Measurements from ENCODE around the gene BTBD7.

The BTBD7 gene

DNA sequence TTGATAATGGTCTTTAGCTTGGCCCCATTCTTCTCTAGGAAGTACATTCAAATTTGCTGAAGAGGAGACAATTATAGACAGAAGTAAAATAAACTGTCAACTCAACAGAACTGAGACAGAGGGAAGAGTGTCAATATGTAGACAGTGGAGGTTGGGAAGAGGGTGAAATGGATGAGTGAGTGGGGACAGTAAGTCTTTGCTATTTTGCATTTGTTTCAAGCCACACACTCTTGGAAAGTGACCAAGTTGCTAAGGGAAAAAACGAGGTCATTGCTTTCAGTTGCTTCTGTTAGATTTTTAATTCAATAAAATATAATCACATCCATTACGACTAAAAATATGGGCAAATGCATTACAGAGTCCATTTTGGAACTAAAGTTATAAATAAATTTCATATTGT, 47.8 kb downstream of the BTBD7 start:
- TF ChIP-seq, protein P1, sequence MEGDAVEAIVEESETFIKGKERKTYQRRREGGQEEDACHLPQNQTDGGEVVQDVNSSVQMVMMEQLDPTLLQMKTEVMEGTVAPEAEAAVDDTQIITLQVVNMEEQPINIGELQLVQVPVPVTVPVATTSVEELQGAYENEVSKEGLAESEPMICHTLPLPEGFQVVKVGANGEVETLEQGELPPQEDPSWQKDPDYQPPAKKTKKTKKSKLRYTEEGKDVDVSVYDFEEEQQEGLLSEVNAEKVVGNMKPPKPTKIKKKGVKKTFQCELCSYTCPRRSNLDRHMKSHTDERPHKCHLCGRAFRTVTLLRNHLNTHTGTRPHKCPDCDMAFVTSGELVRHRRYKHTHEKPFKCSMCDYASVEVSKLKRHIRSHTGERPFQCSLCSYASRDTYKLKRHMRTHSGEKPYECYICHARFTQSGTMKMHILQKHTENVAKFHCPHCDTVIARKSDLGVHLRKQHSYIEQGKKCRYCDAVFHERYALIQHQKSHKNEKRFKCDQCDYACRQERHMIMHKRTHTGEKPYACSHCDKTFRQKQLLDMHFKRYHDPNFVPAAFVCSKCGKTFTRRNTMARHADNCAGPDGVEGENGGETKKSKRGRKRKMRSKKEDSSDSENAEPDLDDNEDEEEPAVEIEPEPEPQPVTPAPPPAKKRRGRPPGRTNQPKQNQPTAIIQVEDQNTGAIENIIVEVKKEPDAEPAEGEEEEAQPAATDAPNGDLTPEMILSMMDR (IDR thresholded peaks at IDR 0.05; ENCODE audit: low read depth, low read length): no peak
- DNase-seq (ENCODE audit: extremely low read depth, low read depth): no peak

DNA sequence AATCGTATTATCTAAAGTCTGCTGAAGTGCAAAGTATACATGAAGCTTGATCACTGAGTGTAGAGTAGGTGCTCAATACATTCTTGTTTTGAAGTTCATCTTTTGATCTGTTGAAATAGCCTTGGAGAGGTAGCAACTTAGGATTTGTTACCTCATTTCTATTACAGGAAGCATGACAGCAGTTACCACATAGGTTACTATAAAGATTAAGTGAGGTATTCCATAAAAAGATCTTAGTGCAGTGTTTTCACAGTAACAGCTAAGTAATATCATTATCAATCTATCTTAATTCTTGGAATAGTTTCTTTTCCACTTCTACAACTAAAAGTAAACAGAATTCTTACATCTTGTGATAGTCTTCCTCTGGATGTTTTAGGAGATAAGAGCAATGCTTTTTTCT, 50.9 kb downstream of the BTBD7 start:
- DNase-seq (ENCODE audit: extremely low read depth, low read depth): no peak
- TF ChIP-seq, protein P1 (IDR thresholded peaks at IDR 0.05; ENCODE audit: low read depth, low read length): no peak

DNA sequence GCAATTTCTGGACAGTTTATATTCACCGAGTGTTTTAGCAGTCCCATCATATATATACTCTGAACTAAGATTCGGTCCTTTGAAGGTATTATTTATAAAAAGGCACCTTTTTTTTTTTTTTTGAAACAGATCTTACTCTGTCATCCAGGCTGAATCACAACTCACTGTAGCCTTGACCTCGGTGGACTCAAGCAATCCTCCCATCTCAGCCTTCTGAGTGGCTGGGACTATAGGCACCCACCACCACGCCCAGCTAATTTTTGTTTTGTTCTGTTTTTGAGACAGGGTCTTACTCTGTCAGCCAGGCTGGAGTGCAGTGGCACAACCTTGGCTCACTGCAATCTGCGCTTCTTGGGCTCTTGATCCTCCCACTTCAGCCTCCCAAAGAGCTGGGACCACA, 52.1 kb downstream of the BTBD7 start:
- TF ChIP-seq, protein P1 (IDR thresholded peaks at IDR 0.05; ENCODE audit: low read depth, low read length): no peak
- DNase-seq (ENCODE audit: extremely low read depth, low read depth): no peak

DNA sequence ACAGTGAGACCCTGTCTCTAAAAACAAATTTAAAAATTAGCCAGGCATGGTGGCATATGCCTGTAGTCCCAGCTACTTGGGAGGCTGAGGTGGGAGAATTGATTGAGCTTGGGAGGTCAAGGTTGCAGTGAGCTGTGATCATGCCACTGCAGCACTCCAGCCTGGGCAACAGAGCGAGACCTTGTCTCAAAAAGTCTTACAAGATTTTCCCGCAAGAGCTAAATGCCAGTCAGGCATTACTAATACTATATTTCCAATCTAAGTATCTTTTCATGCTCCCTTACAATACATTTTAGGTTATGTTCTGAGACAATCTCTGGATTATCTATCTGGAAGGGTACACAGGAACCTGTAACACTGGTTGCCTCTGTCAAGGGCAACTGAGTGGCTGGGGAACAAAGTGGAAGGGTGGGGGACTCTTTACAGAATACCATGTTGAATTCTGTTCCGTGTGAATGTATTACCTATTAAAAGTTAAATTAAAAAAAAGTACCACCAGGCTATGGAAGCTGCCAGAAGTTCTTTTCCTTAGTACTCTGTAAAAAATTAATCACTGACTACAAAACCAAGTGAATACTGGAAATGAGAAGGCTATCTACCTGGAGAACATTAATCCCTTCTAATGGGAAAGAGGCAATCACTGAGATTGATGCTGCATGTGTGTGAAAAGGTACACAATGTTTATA, 56.7 kb downstream of the BTBD7 start:
- no peak for DNase-seq (ENCODE audit: extremely low read depth, low read depth)
- TF ChIP-seq, protein P1 (IDR thresholded peaks at IDR 0.05; ENCODE audit: low read depth, low read length): no peak

DNA sequence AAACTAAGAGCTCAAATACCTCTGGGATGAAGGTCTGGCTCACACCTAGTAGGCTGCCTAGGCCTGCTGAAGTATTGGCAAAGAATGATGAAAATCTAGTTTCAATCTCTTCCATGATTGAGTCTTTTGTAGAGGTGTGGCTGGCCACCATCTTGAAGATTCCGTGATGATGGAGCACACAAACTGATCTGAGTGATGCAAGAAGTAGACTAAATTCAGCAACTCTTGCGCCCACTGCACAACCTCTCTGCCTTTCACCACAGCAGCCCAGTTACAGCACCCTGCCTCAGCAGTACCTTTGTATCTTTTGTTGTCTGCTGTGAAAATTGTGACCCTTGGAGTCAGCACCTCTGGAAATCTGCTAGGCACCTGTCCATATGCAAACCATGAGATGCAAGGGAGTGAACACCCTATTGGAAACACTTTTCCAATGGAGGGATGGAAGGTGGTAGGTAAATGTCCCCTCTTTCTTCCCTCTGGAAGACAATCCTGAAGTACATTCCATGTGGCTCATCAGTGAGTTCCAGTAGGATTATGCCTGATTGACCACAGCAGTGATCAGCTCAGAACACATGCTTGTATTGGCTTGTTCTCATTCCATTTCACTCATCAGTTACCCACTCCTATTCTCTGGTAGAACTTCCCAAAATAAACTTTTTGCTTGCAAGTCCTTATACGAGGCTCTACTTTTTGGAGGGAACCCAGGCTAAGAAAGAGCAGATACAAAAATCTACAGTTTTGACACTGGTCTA, 58.6 kb downstream of the BTBD7 start:
- TF ChIP-seq, protein P1 (IDR thresholded peaks at IDR 0.05; ENCODE audit: low read depth, low read length): no peak
- DNase-seq (ENCODE audit: extremely low read depth, low read depth): no peak

DNA sequence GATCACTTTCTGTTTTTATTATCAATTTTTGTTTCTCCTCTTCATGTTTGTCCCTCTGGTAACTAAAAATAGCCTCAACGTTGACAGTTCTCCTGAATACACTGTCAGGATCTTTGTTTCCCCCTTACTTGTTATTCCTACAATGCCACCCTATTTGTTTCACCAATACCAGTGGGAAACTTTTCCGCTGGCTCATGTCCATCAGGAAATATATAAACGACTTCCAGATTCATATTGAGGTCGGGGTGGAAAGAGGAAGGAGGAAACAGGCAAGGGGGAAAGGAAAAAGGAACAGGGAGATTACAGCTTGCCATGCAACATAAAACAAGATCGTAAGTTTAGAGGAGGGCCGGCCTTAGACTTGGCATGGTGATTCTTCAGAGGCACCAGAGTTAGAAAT, 61.7 kb downstream of the BTBD7 start:
- TF ChIP-seq, protein P1 (IDR thresholded peaks at IDR 0.05; ENCODE audit: low read depth, low read length): no peak
- DNase-seq (ENCODE audit: extremely low read depth, low read depth): no peak

DNA sequence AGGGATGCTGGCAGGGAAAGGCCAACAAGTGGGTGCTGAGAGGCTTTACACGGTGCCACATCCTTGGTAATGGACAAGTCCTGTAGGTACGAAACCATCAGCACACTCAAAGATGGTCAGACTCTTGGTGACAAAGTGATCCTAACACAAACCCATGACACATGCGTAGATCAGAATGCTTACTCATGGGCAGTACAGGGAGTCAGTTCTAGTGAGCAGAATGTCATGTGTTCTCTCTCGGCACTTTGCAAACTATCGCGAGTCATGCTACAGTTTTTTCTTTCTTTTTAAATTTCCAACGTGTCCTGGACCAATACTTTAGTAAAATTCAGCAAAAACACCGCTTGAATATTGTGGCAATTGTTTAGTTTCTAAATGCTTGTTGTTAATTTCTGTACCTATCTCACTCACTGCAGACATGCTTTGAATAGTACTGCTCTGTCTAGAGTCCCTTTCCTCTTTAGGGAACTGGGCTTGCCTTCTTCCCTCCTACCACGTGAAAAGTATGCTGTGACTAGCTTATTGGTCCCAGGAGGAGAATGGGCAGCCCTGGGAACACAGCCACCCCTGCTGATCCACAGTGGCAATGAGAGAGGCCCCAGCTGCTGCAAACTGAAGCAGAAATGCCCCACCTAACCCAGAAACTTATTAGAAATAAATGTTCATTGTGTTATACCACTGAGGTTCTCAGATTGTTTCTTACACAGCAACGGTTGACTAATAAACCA, 63.3 kb downstream of the BTBD7 start:
- DNase-seq (ENCODE audit: extremely low read depth, low read depth): no peak
- TF ChIP-seq, protein P1 (IDR thresholded peaks at IDR 0.05; ENCODE audit: low read depth, low read length): no peak

All from AG09319 (cell line).